Ovary (tissue), 9 donors: ENCODE data around the gene SLC36A3. TPM values are rescaled to one million over a fixed set of nuclear protein-coding genes. Genes with fewer than 3 reads are reported as not detected.
A peak's percentile ranks its signal among the peaks of the same experiment; 100 is the strongest.

ENCODE experiments used
- DNase-seq, 5 donors: peaks; one replicate each; pipeline ENCODE4 v3.0.0-alpha.2; 2019 to 2020
- H3K27ac ChIP-seq, 2 donors: fragments of 200-600 bp; one replicate each; pipeline versions ENCODE4 v1.5.1 to v1.8.0; 2019 to 2022
- H3K27me3 ChIP-seq: fragments of 200-600 bp; one replicate; pipeline ENCODE4 v1.8.0; 2022
- H3K36me3 ChIP-seq: fragments of 200-600 bp; sonication (generic); one replicate; pipeline ENCODE4 v1.5.1; 2019
- H3K4me1 ChIP-seq: one replicate; pipeline ENCODE4 v1.8.1; 2013; ENCODE audit warnings: mild to moderate bottlenecking, moderate library complexity; ENCODE audit not compliant: insufficient read depth
- H3K4me3 ChIP-seq: fragments of 200-600 bp; sonication (generic); one replicate; pipeline ENCODE4 v1.5.1; 2017
- H3K9me3 ChIP-seq, 2 donors: fragments of 200-600 bp in 1 of 2; sonication (generic) in 1 of 2; one replicate each; pipeline versions ENCODE4 v1.5.1 to v1.8.1; 2013 to 2019; ENCODE audit warnings: mild to moderate bottlenecking in 1 of 2, moderate library complexity in 1 of 2
- EP300 ChIP-seq: sonication (generic); formaldehyde crosslinking; IDR thresholded peaks from one replicate; pipeline ENCODE4 v1.6.1; 2017; ENCODE audit warnings: antibody characterized with exemption
- POLR2A ChIP-seq: fragments of 450-650 bp; IDR thresholded peaks from one replicate; pipeline ENCODE4 v1.6.1; 2017; ENCODE audit warnings: antibody characterized with exemption, mild to moderate bottlenecking, moderate library complexity
- WGBS, 3 donors: extraction: QIAGEN DNeasy Blood & Tissue Kit in 1 of 3; methylation state at CpG; one replicate each; pipeline versions ENCODE4 v1.1.5 to v1.1.7; 2013 to 2017; 5-methylcytosine and 5-hydroxymethylcytosine counted together
- intact Hi-C, 4 donors: fragments of 100-400 bp; cut with DNase I; formaldehyde crosslinking; loops; one replicate each; pipeline versions ENCODE4 v1.11.0 to v1.15.1; 2022 to 2023
- polyA plus RNA-seq, 2 donors: library from polyadenylated mRNA; stranded (reverse); fragments of 200-250 nt in 1 of 2; fragments of 350-450 nt in 1 of 2; fragmentation: Illumina TruSeq in 1 of 2; extraction: RNeasy Lipid Tissue Mini Kit (QIAGEN cat#74804) in 1 of 2; gene quantifications; one replicate each; pipeline ENCODE4 v1.2.3, GENCODE V29; 2013 to 2014
- total RNA-seq, 7 donors: library from RNA; depleted of rRNA in 2 of 7; stranded (reverse); fragments of >200 nt in 2 of 7; fragmentation: NEBNext Ultra II Directional in 3 of 7; extraction: Animal tissue kit (Norgen Biotek cat#: 25700) in 3 of 7; gene quantifications; one replicate each; pipeline versions ENCODE4 v1.1.0 to v1.2.4, GENCODE V29; 2016 to 2023
- TF ChIP-seq, protein P1 (sequence below), 3 donors: fragments of 450-650 bp in 2 of 3; fragments of 200-600 bp in 1 of 3; IDR thresholded peaks; one replicate each; pipeline versions ENCODE4 v1.5.1 to v1.8.0; 2016 to 2022; ENCODE audit warnings: antibody characterized with exemption in 3 of 3, mild to moderate bottlenecking in 1 of 3
- donor health status: DM: no; HTN: no; CAD: no; lungs with moderate emphysema.
- donor health status: DM: no; HTN: no; CAD: no.
- donor health status: Bipolar disorder and iron deficiency.
- donor health status: DM: yes; HTN: yes; CAD: no.
- donor health status: DM: no; HTN: no; CAD: no.
- donor health status: DM: yes; HTN: yes; CAD: no.

SLC36A3 gene
- total and polyA plus RNA-seq, 9 donors = not detected

DNA sequence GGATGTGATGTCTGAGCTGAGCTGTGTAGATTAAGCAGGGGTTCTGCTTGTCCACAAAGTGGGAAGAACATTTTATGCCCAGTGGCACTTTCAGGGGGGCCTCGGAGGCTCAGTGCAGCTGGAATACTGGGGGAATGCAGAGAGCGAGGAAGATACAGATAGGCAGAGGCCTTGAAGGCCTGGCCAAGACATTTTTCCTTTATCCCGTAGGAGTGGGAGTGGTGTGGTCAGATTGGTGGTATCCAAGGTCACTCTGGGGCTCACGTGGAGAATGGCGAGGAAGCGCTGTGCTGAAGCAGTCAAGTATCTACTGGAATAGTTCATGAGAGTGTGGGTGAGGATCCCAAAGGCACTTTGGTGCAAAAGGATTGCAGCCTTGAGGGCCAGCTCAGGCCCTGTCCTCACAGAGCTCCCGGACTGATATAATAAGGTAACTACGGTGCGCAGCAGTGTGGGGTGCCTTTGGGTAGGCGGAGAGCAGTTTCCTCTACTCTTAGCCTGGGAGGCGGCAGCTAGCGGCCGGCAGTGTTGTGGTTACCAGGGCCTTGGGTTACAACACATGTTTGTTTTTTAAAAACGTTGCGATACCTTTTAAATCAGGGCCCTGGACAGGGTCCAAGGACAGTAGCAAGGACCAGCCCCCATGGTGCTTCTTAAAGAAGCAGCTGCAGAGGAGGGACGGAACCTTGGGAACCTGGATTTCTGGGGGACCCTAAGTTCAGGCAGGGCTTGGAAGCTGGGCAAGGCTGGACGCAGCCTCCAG lies 68.9 kb downstream of the SLC36A3 start:
- WGBS, 3 donors = 4 to 6% (median 5%) methylated on average over 17 of the region's 17 CpGs
- Histone ChIP-seq H3K36me3 (no peaks in the 10 kb centered on the region), H3K27ac (peak overlapping the region in 1 of 2 donors; percentile 68), H3K27me3 (no peaks in the 10 kb centered on the region), H3K4me1 (peaks cover 12% of the 10 kb centered on the region), H3K4me3 (no peak overlapping the region), H3K9me3 (no peaks in the 10 kb centered on the region)
- intact Hi-C loops = loop anchor here in 2 of 4 donors (5.0 to 10.0 kb wide), 5 partner anchors 60 to 232 kb away; no protein-coding TSS in a partner anchor
- peak; percentile 18 for TF ChIP-seq POLR2A
- TF ChIP-seq, protein P1, sequence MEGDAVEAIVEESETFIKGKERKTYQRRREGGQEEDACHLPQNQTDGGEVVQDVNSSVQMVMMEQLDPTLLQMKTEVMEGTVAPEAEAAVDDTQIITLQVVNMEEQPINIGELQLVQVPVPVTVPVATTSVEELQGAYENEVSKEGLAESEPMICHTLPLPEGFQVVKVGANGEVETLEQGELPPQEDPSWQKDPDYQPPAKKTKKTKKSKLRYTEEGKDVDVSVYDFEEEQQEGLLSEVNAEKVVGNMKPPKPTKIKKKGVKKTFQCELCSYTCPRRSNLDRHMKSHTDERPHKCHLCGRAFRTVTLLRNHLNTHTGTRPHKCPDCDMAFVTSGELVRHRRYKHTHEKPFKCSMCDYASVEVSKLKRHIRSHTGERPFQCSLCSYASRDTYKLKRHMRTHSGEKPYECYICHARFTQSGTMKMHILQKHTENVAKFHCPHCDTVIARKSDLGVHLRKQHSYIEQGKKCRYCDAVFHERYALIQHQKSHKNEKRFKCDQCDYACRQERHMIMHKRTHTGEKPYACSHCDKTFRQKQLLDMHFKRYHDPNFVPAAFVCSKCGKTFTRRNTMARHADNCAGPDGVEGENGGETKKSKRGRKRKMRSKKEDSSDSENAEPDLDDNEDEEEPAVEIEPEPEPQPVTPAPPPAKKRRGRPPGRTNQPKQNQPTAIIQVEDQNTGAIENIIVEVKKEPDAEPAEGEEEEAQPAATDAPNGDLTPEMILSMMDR (IDR thresholded peaks at IDR 0.05) = no peak
- peak; percentile 82 to 93 (median 87) for DNase-seq

DNA sequence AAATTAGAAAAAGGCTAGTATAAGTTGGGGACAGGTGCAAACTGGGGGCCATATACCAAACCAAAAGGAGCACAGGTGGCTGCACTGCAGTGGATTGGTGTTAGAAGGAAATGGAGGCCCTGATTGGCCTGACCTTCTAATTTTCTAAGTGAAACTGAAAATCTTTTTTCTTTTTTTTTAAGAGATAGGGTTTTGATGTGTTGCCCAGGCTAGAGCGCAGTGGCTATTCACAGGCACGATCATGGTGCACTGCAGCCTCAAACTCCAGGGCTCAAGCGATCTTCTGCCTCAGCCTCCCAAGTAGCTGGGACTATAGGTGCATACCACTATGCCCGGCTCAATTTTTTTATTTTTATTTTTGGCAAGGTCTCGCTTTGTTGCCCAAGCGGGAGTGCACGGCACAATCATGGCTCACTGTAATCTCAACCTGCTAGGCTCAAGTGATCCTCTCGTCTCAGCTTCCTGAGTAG lies 69.9 kb downstream of the SLC36A3 start:
- H3K4me3 ChIP-seq = no peak overlapping the region
- no peak overlapping the region for H3K27ac ChIP-seq
- no peak for DNase-seq
- no peaks in the 10 kb centered on the region for H3K27me3 ChIP-seq
- WGBS, 3 donors = 60 to 73% (median 63%) methylated on average over 8 of the region's 8 CpGs
- no peaks in the 10 kb centered on the region for H3K36me3 ChIP-seq
- intact Hi-C loops = loop anchor here in 1 of 4 donors (10.0 kb wide), 2 partner anchors 59 to 109 kb away; no protein-coding TSS in a partner anchor
- TF ChIP-seq EP300 (no peak), POLR2A (no peak)
- TF ChIP-seq, protein P1 (IDR thresholded peaks at IDR 0.05) = no peak
- H3K9me3 ChIP-seq = no peaks in the 10 kb centered on the region
- peaks cover 12% of the 10 kb centered on the region for H3K4me1 ChIP-seq

DNA sequence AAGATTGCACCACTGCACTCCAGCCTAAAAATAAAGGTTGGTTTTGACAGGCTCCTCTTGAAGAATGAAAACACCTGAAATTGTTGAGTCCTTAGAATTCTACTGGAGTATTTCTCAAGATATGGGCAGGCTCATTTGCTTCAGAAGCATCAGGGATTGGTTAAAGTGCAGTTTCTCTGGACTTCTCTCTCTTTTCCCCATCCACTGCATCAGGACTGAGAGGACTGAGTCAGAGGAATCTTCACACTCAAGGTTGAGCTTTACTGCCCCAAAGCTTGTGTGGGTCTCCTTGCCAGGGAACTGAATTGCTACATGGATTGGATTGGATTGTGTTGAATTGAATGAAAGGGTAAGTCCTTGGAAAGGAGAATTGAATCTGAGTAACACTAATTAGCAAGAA lies 72.2 kb downstream of the SLC36A3 start:
- no peak for DNase-seq
- peaks cover 9% of the 10 kb centered on the region for H3K4me1 ChIP-seq
- H3K27me3 ChIP-seq = no peaks in the 10 kb centered on the region
- no peaks in the 10 kb centered on the region for H3K9me3 ChIP-seq
- intact Hi-C loops = loop anchor here in 1 of 4 donors (10.0 kb wide), 2 partner anchors 57 to 107 kb away; no protein-coding TSS in a partner anchor
- TF ChIP-seq POLR2A (no peak), EP300 (no peak)
- TF ChIP-seq, protein P1 (IDR thresholded peaks at IDR 0.05) = no peak
- H3K4me3 ChIP-seq = no peak overlapping the region
- no peak overlapping the region for H3K27ac ChIP-seq
- no peaks in the 10 kb centered on the region for H3K36me3 ChIP-seq

DNA sequence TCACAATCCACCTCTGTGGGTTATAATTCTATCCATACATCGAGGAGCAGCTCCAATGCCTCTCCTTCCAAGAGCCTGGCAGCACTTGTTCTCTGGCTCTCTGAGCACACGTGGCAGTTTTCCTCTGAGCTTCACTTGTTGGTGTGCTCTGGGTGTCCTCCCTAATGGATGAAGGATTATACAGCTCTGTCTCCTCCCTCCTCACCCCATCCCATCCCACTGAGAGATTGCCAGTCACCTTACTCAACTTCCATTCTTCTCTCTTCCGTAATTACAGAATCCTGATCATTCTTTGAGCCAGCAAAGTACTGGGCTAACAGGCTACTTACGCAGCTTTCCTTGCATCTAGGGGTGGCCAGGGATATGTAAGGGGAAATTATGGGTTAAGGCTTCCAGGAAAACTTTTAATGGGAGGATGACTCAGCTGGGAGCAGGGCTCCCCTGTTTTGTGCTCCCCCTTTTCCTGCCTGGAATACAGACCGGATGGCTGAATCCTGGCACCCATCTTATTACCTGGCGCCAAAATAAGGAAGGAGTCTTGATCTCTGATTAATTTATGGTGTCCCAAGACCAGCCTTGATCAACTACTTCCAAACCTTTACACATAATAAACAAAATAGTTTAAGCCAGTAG lies 73.4 kb downstream of the SLC36A3 start:
- 34 to 67% (median 55%) methylated on average over 6 of the region's 6 CpGs for WGBS, 3 donors
- intact Hi-C loops = loop anchor here in 1 of 4 donors (10.0 kb wide), 2 partner anchors 55 to 105 kb away; no protein-coding TSS in a partner anchor

More for the DNA sequence above, 73.4 kb downstream of the SLC36A3 start:
- H3K36me3 ChIP-seq = no peaks in the 10 kb centered on the region
- no peaks in the 10 kb centered on the region for H3K27me3 ChIP-seq
- DNase-seq = no peak
- H3K4me3 ChIP-seq = no peak overlapping the region
- H3K4me1 ChIP-seq = peaks cover 8% of the 10 kb centered on the region
- no peaks in the 10 kb centered on the region for H3K9me3 ChIP-seq
- H3K27ac ChIP-seq = no peak overlapping the region
- no peak for TF ChIP-seq EP300
- TF ChIP-seq, protein P1 (IDR thresholded peaks at IDR 0.05) = no peak
- no peak for TF ChIP-seq POLR2A
